Nephron progenitor cell (in vitro differentiated cells): Measurements from ENCODE around the gene GPANK1.
A peak's percentile ranks its signal among the peaks of the same experiment; 100 is the strongest.

ENCODE experiments used
- DNase-seq: peaks from one replicate; pipeline ENCODE4 v3.0.0; 2021
- H3K27ac Mint-ChIP-seq: 2 replicates; pipeline ENCODE4 v1.8.0; 2021; ENCODE audit warnings: mild to moderate bottlenecking, moderate library complexity, mixed read lengths
- H3K27me3 Mint-ChIP-seq: 2 replicates; pipeline ENCODE4 v1.8.0; 2021; ENCODE audit warnings: mild to moderate bottlenecking, low read depth, mixed read lengths; ENCODE audit not compliant: poor library complexity
- H3K36me3 Mint-ChIP-seq: 2 replicates; pipeline ENCODE4 v1.8.0; 2021; ENCODE audit warnings: low read depth, mixed read lengths
- H3K4me1 Mint-ChIP-seq: 2 replicates; pipeline ENCODE4 v1.8.0; 2021; ENCODE audit warnings: mixed read lengths
- H3K4me3 Mint-ChIP-seq: 2 replicates; pipeline ENCODE4 v1.8.0; 2021; ENCODE audit warnings: mild to moderate bottlenecking, moderate library complexity, mixed read lengths
- H3K9me3 Mint-ChIP-seq: 2 replicates; pipeline ENCODE4 v1.8.0; 2021; ENCODE audit warnings: mild to moderate bottlenecking, moderate library complexity, mixed read lengths
- CTCF ChIP-seq: fragments of 200-600 bp; sonication (generic); IDR thresholded peaks from 2 replicates; pipeline ENCODE4 v1.5.0; 2021; ENCODE audit warnings: antibody characterized with exemption

Gene GPANK1

GRCh38 chr6:31664790-31665500, at the start of gene GPANK1:
GPANK1 (minus strand) TSS chr6:31664997; CDS start chr6:31664478, 519 bp downstream.
- Mint-ChIP-seq H3K27me3 (peaks cover 8% of the 10 kb centered on the region), H3K4me1 (peaks cover 65% of the 10 kb centered on the region), H3K4me3 (peak within 1 kb of the TSS; percentile 93), H3K9me3 (no peaks in the 10 kb centered on the region), H3K27ac (peak within 1 kb of the TSS; percentile 96), H3K36me3 (peaks cover 43% of the 10 kb centered on the region)
- peak; percentile 68 for DNase-seq
- TF ChIP-seq CTCF, result no peak

- Mint-ChIP-seq H3K4me1 (peaks cover 76% of the 10 kb centered on the region), H3K27me3 (no peaks in the 10 kb centered on the region), H3K4me3 (peak overlapping the region; percentile 68), H3K27ac (peak overlapping the region; percentile 98), H3K36me3 (no peaks in the 10 kb centered on the region), H3K9me3 (no peaks in the 10 kb centered on the region)
- no peak for TF ChIP-seq CTCF
- peak; percentile 23 for DNase-seq
Observed at GRCh38 chr6:31713991-31714684, 49.3 kb upstream of the GPANK1 start.

GRCh38 chr6:31713465-31713864, 48.7 kb upstream of the GPANK1 start:
- no peak for DNase-seq
- Mint-ChIP-seq H3K9me3 (no peaks in the 10 kb centered on the region), H3K36me3 (no peaks in the 10 kb centered on the region), H3K27me3 (no peaks in the 10 kb centered on the region), H3K27ac (peak overlapping the region; percentile 98), H3K4me3 (peak overlapping the region; percentile 68), H3K4me1 (peaks cover 72% of the 10 kb centered on the region)
- no peak for TF ChIP-seq CTCF

- Mint-ChIP-seq H3K9me3 (no peaks in the 10 kb centered on the region), H3K4me1 (peaks cover 65% of the 10 kb centered on the region), H3K27me3 (no peaks in the 10 kb centered on the region), H3K36me3 (no peaks in the 10 kb centered on the region), H3K4me3 (peak overlapping the region; percentile 63), H3K27ac (peak overlapping the region; percentile 98)
- no peak for TF ChIP-seq CTCF
- DNase-seq, result no peak
Observed at GRCh38 chr6:31712296-31712695, 47.5 kb upstream of the GPANK1 start.

GRCh38 chr6:31711233-31711632, 46.4 kb upstream of the GPANK1 start:
- H3K36me3 Mint-ChIP-seq, result no peaks in the 10 kb centered on the region
- peaks cover 67% of the 10 kb centered on the region for H3K4me1 Mint-ChIP-seq
- TF ChIP-seq CTCF, result no peak
- no peak overlapping the region for H3K4me3 Mint-ChIP-seq
- peak overlapping the region; percentile 64 for H3K27ac Mint-ChIP-seq
- DNase-seq, result no peak
- H3K9me3 Mint-ChIP-seq, result no peaks in the 10 kb centered on the region
- peaks cover 3% of the 10 kb centered on the region for H3K27me3 Mint-ChIP-seq
